HG03175 (cell line): ENCODE measurements around the gene MFAP3L.

Source experiments
- ATAC-seq: cut with Tn5 transposase; IDR thresholded peaks from one replicate; pipeline ENCODE4 v1.9.1; 2021; ENCODE audit warnings: mild to moderate bottlenecking, moderate library complexity; ENCODE audit not compliant: unreplicated experiment

MFAP3L gene

DNA sequence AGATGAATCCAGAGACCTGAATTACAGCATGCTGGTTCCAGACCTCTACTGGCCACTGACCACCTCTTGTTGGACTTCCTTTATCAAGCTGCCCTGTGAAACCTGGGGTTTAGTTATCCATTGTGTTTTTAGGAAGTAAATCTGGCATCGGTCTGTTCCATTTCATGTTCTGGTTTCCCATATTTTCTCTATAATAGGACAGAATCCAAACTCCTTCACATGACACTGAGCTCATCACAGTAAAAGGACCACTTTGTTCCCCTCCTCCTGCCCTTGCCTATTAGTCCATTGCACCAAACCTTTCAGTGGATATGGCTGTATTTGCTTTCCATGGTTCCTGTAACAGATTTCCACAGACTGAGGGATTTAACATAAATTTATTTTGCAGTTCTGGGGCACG is 4.0 kb downstream of the MFAP3L start:
- no peak for ATAC-seq

DNA sequence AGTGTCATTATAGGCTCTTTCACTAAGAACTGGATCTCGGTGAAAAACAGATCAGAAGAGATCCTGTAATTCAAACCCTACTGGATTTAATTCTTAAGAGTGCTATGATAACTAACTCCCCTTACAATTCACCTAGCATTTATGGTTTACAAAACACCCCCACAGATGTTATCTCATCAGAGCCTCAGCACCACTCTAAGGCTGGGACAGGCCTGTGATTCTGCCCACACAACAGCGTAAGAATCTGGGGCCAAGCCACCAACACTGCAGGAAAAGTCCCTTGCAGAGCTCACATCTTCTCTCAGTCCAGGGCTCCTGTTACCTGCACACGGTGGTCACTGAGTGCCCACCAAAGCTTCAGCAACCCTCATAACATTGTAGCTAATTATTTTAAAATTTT is 8.9 kb downstream of the MFAP3L start:
- no peak for ATAC-seq

DNA sequence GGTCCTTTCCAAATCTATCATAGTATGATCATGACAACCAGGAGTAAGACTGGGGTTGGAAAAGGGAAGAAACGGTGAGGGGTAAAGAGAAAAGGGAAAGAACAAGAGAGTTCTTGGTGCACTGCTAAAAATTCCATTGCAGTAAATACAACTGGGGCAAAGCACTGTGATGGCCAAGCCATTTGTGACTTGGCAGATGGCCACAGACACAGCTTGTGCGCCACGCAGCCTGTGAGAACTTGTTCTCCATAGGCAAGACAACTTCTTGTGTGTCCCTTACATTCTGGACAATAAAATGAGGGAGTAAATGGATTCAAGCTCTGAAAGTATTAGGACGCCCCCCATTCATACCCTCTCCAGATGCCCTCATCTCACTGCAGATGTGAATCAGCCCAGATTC is 10.9 kb downstream of the MFAP3L start:
- no peak for ATAC-seq

DNA sequence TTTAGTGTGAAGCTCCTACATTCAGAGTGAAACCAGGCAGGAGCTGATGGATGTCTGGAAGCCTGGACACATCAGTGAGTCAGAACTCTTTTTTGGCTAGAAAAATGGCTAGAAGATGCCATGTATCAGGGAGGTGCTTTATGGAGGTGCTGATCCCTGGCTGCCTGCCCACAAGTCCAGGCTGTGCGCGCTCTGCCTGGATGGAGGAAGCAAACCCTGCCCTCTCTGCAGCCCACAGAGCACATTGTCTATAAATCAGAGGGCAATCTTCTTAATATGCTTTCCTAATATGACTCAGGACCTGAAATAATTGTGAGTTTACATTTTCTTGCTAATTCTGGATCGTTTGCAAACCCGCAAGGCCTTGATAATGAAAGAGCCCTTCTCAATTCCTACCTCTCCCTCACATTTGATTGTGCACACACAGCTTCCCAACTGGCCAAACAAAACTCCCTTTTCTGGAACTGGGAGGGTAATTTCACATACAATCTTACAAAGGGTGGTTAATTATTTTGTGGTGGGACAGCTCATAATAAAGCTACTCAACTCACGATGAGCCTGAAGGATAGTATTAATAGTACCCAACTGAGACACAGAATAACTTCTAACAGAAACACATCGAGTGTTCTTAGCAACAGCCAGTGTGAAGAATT is 11.7 kb downstream of the MFAP3L start:
- no peak for ATAC-seq

DNA sequence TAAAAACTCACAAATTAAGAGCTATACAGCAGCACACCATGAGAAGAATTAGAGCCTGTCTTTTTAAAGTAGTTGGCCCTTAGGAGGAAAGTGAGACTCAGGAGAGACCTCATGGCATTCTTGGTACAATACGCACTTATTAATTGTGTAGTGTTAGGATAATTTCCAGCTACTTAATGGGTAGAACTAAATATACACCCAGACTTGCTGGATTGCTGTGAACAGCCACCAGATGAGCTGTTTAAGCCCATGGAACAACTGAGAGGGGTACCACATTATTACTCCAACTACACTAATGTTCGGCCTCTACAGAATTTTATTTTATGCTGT is 13.6 kb downstream of the MFAP3L start:
- no peak for ATAC-seq

DNA sequence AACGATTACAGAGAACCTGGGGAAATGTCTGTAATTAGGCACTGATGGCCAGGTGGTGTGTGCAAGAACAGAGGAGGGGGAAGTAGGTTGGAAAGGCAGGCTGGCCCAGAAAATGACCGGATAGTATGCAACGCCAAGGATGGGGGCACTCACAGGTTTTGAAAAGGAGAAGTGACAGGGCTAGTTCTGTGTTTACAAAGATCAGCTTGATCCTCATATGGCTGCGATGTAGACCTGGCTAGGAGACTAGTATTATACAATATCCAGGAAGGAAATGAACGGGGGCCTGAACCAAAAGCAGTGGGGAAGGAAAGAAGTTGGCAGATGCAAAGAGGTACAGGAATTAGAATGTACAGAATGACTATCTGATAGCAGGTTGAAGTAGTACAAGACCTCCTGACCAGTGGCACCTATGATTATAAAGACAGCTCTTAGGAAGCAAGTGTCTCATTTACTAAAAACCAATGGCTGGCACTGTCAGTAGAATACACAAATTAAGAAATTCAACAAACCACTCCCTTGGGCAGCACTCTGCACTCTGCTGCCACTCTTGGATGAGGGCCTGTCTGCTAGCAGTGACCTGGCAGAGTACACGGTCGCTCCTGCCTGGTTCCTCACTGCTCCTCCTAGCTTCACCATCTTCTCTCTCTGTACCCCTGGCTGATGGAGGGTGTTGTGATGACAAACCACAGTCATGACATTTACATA is 14.1 kb downstream of the MFAP3L start:
- no peak for ATAC-seq

DNA sequence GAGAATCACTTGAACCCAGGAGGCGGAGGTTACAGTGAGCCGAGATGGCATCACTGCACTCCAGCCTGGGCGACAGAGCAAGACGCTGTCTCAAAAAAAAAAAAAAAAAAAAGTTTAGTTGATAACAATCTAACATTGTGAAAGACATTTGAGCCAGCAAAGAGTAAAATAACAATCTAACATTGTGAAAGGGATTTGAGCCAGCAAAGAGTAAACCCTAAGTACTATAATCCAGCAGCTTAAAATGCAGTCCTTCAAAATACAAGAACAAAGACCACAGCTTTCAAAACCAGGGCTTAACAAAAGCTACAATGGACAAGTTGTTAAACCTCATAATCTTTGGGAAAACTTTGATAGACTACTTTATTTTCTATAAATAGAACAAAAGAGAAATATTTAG is 16.9 kb downstream of the MFAP3L start:
- ATAC-seq, result no peak

DNA sequence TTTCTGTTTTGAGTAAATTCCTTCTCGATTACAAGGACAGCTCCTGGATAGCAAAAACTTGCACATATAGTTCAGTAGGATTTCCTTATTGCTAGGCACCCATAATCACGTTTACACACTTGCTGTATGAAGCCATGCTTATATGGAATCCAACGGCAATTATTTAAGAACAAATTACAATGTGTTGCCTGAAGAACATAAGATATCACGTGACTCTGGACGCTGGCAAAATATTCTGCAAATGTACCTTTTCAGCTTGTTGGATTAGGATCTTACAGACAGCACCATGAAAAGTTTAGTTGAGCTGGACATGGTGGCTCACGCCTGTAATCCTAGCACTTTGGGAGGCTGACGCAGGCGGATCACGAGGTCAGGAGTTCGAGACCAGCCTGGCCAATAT is 17.4 kb downstream of the MFAP3L start:
- ATAC-seq, result no peak

DNA sequence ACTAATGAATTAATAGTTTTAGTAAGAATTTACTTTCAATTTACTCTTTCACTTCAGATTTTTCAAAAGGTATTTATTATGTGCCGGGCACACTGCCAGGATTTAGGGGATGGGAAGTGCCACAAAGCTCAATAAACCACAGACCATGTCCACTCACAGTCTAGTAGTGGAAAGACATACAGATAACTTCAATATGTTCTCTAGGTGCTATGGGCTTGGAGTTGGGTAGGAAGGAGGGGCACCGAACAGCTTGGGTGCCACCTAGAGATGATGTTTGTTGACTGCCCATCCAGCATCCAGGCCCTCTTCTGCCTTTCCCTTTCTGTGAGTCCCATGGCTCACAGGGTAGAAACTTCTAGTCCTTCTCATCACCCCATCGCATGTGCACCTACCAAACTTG is 17.8 kb downstream of the MFAP3L start:
- ATAC-seq, result no peak

DNA sequence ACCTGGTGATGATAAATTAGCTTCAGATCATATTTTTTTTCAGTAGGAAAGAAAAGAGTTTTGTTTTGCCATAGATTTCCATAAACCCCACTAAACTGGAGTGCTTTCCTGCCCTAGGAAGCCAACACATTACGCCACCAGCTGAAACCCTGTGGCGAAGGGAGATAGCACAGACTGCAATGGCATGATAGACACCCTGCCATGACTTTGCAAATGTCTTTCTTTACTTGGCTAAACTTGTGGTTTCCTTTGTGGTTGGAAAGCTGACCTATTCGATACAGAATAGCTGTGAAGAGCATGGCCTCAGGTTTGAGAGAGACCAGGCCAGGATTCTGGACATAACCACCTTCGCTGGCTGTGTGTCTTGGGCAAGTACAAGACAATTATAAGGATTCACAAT is 19.1 kb downstream of the MFAP3L start:
- ATAC-seq, result no peak

DNA sequence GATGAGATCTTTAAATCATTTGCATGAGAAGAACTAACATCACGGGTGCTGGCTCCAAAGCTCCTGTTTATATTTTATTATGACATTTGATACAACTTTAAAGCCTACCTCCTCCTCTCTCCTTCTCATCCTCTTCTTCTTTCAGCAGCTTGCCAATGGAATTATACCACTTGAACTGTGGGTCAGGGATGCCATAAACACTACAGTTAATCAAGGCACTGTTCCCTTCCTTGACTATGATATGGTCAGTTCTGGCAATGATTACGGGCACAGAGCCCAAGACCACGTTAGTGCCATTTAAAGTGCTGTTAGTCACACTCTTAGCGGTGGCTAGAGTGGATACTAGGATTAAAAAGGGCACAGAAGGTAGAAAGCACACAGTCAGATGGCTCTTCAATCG is 20.7 kb downstream of the MFAP3L start:
- ATAC-seq, result no peak

DNA sequence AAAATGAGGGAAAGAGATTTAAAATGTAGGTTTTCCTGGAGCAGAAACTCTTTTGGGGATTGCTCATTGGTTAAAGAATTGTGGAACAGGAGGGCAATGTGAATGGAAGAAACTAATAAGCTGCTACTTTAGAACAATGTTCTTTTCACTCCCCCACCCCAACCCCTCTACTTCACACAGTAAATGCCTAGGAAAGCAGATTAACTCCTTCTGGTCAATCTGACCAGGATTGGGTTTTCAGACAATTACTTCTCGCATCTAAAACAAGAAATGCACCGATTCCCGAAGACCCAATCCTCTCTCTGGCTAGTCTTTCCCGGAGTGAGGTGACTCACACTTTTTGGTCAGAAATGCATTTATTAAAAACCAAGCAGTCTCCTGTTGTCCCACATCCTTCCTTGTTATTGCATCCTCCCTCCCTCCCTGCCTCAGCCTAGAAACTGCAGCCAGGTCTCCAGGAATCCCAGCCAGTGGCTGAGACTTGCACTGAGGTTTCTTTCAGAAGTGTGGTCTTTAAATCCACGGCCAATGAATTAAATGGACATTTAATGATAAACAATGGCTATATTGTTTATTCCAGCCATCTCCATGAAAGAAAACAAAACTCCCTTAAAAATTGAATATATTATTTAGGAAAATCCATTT is 21.4 kb downstream of the MFAP3L start:
- no peak for ATAC-seq

DNA sequence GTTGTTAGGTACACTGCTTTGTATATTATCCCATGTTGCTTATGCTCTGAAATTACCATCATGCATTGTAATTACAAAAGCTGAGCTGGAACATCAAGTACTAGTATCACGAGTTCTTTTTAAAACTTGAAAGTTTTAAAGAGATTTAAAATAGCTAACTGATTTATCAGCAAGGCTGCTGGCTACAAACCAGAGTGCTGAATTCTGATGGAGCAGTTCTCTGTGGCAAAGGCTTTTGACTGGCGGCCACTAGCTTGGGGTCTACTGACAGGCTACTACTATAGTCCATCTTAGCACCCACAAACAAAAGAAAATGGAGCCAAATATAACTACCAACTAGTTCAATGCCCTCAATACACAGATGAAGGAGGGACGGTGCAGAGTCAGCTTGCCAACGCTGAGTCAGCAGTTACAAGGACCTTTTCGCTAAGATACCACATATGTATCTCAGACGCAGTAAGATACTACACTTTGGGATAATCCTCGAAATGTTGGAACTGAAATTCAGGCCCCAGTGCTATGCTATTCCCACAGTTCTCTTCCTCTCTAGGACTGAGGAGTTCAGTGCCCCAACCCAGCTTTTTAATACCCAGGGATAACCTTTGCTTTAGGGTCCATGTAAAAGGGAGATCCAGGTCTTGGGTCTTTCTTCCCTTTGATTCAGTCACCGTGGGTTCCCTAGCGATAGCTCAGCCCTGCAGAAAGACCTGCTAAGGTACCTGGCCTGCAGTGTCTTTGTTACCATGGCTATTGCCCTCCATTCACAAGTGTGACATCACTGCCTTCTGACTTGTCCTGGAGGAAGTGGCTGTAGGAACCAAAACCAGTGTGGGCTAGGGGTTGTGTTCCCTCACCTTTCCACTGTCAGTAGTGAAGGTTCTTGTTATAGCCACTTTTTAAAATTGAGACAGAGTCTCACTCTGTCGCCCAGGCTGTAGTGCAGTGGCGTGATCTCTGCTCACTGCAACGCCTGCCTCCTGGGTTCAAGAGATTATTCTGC is 22.8 kb downstream of the MFAP3L start:
- ATAC-seq, result no peak

DNA sequence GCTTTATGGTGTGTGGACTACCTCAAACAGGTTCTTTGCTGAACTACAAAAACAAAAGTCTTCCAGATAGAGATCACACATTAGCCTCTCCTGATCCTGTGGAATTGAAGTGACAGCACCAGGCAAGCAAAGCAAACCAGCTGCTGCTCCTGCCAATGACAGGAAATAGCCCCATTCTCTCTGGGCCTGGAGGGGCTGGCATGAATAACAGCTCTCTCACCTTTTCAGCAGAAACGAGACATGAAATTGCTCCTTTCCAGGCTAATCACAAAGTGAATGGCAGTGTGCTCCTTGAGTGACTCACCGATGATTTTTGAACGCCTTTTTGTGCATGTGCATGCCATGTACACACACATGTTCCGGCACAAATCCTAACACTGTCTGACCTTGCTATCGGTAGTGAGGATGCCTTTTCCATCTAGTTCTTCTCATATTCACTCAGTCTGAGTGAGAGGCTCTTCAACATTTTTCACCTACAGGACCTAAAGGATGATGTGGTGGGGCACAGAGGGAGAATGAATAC is 24.4 kb downstream of the MFAP3L start:
- no peak for ATAC-seq

DNA sequence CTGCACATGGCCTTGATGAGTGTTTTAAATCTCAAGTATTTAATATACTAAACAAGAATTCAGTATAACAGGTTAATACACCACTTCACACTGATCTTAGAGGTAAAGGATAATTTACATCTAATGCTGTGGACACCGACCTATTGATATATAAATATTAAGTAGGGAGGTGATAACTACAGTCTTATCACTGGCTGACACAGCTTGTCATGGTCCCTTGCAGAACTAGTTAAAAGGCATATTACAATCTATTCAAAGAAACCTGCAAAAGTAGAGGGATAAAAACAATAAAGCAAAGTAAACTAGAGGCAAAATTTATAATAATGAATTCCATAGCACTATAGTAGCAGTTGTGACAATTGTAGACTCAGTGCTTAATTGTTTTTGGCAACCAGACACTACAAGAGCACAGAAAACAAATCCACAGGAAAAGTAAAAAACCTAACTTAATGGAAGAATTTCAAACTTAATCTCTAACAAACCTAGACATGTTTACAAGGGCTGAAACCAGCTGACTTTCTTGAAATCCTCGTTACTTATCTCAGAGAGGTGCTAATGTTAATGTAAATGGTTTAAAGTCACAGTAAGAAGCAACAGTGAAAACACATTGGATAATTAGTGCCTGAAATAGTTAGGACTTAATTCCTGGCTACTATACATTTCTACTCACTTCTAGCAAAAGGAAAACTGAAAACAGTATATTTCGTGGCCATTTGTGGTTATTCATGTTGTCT is 25.0 kb downstream of the MFAP3L start:
- no peak for ATAC-seq

DNA sequence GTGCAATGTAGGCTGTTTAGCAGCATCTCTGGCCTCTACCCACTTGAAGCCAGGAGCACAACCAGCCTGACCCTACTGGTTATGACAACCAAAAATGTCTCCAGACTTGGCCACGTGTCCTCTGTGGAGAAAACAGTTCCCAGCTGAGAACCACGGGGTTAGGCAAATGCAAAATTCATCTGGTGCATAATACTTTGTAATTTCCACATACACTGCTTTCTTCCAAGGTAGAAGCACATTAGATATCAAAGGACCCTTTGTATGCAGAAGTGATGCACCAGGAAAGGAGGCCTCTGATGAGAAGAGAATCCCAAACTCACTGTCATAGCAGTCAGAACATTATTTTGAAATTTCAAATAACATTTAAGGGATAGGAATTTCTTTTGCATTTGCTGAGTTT is 26.3 kb downstream of the MFAP3L start:
- no peak for ATAC-seq

DNA sequence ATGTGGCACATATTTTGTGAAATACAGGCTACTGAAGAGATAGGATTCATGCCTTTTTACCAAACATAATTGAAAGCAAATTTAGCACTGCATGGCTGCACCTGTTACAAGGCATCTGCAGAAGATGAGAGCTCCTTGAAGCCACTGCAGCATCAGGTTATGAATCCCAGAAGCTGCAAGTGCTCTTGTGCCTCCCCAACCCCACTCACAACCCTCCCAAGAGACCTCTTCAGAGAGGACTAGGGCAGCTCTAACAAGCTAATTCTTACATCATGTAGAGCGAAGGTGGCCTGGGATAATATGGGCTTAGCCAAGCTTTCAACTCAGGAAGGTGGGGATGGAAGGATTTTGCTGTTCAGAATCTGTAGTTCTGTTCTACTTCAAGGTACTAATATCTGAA is 27.2 kb downstream of the MFAP3L start:
- no peak for ATAC-seq

DNA sequence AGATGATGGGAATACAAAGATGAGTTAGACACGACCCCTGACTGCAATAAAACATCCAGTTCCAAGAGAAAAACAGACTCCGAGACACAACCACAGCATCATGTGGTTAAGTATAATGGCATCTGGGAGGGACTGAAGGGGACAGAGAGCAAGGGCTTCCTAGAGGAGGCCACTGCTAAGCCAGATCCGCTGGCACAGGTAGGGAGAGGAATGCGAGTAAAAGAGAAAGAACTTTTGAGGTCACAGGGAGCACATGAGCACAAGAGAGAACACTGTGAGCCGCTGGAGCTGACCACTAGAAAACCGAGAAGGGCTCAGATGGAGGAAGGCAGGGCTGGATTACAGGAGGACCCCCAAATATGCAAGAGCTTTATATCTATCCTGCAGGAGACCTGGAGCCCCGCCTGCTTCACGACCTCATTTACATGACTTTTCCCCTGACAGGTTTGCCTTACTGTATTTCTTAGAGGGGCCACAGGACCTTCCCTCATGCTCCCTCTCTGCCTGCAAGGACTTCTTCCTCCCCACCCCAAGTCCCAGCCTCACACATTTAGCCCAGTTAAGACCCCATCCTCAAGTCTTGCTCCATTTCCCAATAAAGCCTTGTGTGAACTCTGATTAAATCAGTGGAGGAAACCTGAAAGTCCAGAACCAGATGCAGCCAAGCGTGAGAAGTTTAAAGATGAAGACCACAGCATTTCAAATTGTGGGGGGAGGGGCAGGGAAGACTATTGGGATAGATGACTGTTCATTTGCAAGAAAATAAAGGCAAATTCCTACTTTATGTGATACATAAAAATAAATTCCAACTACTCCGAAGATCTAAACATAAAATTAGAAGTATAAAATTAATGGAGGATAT is 29.6 kb downstream of the MFAP3L start:
- no peak for ATAC-seq

DNA sequence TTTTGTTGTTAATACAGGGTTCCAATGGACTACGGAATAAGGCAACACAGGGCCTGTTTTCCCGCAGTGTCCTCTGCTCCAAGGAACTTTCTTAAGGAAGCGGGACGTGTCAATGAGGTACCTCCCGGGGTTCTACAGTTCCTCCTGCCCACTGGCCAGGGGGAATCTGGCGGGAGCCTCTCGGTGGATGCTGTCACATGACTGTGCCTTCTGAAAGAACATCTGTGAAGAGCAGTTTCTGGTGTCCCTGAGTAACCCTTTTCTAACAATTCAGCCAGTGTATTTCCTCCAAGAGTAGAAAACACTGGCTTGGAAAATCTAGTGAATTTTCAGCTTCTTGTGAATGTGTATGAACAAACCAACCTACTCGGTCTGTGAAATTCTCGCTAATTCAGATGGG is 32.7 kb downstream of the MFAP3L start:
- no peak for ATAC-seq

DNA sequence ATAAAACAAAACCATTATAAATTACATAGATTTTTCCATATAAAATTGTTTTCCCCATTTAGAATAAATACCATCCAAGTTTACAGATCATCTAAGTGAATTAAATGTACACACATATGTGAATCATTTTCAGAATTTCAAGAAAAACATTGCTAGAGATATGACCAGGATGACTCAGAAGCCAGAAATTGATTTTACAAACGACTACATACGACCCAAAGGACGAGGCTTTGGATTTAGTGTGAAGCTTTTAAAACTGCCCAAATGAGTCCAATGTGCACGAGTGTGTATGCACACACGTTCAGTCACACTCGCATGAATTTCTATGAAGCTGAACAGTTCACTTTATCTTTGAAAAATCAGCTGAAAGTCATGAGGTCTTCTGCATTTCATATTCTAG is 37.9 kb downstream of the MFAP3L start:
- no peak for ATAC-seq
